GM12801 (cell line): ENCODE results near the gene MMP17.

ENCODE experiments used
- TF ChIP-seq, protein P1 (sequence below): IDR thresholded peaks from one replicate; pipeline ENCODE4 v1.5.1; 2011; ENCODE audit warnings: control low read depth; ENCODE audit not compliant: insufficient read length; ENCODE audit errors: extremely low read depth

The MMP17 gene

DNA sequence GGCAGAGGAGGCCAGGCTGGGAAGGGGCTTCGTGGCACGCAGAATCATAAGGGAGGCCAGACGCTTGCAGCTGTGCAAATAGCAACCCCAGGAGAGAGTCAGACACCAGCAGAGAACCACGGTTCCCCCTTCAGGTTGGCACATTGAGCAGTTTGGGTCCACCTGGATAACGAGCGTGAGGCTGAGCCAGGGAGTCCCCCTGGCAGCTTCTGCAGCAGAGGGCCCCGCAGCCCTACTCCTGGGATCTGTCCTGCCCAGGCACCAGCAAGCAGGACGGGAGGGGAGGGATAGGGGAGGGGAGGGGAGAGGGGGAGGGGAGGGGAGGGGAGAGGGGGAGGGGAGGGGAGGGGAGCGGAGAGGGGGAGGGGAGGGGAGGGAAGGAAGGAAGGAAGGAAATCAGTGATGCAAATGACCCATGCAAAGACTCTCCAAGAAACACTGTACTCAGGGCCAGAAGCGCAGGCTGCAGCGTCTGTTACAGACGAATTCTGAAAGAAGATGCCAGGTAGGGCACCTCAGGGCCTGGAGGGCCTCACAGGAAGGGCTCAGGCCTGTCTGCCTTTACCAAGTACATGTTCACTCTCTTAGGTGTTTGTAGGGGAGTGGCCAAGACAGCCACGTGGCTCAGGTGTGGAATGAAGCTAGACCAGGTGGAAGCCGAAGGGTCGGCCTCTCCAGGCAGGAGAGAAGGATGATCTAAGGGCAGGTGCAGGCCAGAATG, 32.3 kb upstream of the MMP17 start:
- TF ChIP-seq, protein P1, sequence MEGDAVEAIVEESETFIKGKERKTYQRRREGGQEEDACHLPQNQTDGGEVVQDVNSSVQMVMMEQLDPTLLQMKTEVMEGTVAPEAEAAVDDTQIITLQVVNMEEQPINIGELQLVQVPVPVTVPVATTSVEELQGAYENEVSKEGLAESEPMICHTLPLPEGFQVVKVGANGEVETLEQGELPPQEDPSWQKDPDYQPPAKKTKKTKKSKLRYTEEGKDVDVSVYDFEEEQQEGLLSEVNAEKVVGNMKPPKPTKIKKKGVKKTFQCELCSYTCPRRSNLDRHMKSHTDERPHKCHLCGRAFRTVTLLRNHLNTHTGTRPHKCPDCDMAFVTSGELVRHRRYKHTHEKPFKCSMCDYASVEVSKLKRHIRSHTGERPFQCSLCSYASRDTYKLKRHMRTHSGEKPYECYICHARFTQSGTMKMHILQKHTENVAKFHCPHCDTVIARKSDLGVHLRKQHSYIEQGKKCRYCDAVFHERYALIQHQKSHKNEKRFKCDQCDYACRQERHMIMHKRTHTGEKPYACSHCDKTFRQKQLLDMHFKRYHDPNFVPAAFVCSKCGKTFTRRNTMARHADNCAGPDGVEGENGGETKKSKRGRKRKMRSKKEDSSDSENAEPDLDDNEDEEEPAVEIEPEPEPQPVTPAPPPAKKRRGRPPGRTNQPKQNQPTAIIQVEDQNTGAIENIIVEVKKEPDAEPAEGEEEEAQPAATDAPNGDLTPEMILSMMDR = no peak

DNA sequence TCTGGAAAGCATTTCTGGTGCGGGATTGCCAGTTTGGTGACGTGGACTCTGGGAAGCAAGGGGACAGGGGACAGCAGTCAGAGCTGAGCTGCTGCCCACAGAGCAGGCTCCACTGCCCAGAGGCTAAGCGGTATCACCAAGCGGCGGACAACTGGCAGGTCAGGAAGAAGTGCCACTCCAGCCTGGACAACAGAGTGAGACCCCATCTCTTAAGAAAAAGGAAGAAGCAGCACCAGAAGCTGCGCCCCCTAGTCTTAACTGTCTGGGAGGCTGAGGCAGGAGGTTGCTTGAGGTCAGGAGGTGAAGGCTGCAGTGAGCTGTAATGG, 31.8 kb upstream of the MMP17 start:
- TF ChIP-seq, protein P1 = no peak

DNA sequence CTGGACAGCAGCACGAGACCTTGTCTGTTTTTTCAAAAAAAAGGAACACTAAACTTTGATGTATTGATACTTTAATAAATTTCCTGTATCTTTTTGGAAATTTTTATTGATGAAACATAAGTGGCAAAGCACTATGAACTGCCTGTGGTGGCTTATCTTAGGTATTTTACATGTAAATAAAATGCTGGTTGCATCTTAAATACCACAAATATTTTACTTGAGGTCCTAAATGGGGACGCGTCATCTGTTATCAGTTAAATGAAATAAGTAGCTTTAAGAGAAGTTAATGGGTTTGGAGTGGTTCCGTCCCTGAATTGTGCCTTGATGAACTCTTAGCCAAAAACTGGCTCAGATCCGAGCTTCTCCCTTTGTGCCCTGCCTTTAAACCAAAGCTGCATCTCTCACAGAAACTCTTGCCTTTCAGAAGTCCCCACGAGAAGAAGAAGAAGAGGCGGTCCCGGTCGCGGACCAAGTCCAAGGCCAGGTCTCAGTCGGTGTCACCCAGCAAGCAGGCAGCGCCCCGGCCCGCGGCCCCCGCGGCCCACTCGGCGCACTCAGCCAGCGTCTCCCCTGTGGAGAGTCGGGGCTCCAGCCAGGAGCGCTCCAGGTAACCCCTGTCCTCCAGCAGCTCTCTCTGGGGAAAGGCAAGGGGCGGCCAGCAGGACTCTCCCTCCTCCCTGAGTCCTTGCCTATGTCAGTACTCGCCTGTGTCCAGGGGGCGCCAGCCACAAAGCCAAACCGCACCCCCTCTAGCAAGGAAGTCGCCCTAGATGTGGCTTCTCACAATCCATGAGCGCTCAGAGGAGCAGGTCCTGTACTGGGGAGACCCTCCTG, 31.2 kb upstream of the MMP17 start:
- TF ChIP-seq, protein P1 = no peak

DNA sequence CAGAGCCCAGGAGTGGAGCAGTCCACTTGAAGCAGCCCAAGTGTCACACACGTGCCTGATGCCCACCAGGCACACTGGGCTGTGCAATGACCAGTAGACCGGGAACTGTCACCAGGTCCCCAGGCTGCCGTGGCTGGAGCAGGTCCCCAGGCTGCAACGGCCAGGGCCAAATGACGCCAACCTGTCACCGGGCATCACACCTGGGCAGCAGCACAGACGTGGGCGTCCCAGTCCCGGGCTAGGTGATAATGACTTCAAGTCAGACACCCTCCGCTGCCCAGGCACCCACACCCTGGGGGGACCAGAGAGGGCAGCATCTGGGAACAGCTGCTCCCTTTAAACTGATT, 30.6 kb upstream of the MMP17 start:
- TF ChIP-seq, protein P1 = no peak

DNA sequence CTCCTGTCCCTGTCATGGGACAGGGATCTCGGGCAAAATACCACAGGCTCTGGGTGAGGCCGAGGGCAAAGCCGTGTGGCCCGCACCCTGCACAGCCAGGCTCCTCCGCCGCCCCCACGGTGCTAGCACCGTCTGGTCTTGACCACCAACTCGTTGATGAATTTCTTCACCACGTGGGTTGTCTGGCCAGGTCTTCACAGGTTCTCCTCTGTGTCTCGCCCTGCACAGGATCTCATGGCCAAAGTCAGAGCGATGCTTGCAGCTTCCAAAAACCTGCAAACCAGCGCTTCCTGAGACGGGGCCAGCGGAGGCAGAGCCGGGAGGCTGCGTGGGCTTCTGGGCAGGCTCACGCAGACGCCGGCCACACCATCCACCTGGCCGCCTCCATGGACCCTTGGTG, 29.0 kb upstream of the MMP17 start:
- TF ChIP-seq, protein P1 = no peak

DNA sequence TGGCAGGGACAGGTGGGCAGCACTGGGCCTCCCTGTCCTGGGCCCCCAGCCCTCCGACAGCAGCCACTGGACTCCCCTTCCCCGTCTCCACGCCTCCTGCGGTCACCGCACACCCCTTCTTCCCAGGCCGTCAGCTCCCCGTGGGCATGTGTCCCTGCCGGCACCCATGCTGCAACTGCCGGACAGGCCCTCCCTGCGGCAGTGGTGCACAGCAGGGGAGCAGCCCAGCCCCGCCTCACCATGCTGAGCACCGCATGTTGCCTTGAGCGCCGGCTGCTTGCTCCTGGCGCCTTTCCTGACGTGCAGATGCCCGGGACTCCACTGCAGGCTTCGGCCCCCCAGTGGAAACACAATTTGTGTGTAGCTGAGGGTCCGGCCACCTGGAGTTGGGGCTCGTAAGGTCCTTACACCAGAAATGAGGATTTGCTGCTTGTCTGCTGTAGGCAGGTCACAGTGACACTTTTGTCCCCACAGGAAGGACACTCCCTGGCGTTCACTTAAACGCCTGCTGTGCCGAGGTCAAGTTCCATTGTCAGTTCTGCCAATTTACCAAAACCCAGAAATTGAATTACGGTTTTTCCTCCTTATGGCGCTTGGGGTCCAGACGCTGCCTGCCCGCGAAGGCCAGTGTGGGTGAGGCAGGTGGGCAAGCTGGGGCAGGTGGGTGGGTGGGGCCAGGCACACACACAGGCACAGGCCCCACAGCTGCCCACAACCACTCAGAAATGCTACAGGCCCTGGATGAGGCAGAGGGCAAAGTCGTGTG, 28.2 kb upstream of the MMP17 start:
- TF ChIP-seq, protein P1 = no peak

DNA sequence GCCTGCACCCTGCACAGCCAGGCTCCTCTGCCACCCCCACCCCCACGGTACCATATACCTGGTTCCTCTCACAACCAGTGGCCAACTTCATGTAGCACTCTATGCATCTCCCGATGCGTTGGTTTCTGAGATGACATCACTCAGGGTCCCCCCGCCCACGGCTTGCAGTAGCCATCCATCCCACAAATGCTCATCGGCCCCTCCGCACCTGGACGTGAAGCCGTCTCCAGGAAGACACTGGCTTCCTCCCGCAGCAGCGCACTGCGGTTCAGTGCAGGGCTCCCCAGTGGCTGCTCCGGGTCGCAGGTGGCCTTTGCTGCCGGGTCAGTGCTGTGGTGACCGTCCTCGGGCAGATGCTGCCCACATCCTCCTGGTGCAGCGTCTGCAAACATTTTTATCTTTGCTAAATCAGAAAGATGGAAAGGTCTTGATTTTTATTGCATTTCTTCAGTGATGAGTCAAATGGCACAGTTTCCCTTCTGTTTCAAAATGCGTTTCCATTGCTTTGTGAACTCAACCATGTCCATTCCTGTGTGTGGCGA, 27.5 kb upstream of the MMP17 start:
- TF ChIP-seq, protein P1 = no peak
